OCI-LY3 (cell line): ENCODE data around the gene BAG2.

ENCODE experiments used
- H2AFZ ChIP-seq: fragments of 200-600, 300-600 bp; shearing (Covaris generic); 2 replicates; pipeline ENCODE4 v1.6.0; 2014; ENCODE audit warnings: antibody characterized with exemption, low read depth, low read length
- H3K27ac ChIP-seq: fragments of 200-600, 300-600 bp; sonication (generic); 2 replicates; pipeline ENCODE4 v1.5.1; 2014; ENCODE audit warnings: mild to moderate bottlenecking, low read length, moderate library complexity, mixed read lengths
- H3K27me3 ChIP-seq: fragments of 200-600, 300-600 bp; sonication (generic); 2 replicates; pipeline ENCODE4 v1.6.1; 2014; ENCODE audit warnings: low read depth, low read length, mixed read lengths
- H3K36me3 ChIP-seq: fragments of 200-600, 300-600 bp; sonication (generic); replicated peaks from 2 replicates; pipeline ENCODE3; 2014; ENCODE audit warnings: low read depth, low read length, mixed read lengths
- H3K4me1 ChIP-seq: fragments of 300-600, 200-600 bp; sonication (generic); 2 replicates; pipeline ENCODE4 v1.6.1; 2014; ENCODE audit warnings: low read length, mixed read lengths
- H3K4me2 ChIP-seq: fragments of 200-600, 300-600 bp; sonication (generic); 2 replicates; pipeline ENCODE4 v1.6.1; 2014; ENCODE audit warnings: low read length, mixed read lengths
- H3K4me3 ChIP-seq: fragments of 300-600, 200-600 bp; sonication (generic); 2 replicates; pipeline ENCODE4 v1.5.1; 2014; ENCODE audit warnings: antibody characterized with exemption, mild to moderate bottlenecking, low read length, moderate library complexity
- H3K79me2 ChIP-seq: fragments of 300-600, 200-600 bp; shearing (Covaris generic); 2 replicates; pipeline ENCODE4 v1.6.1; 2014; ENCODE audit warnings: mild to moderate bottlenecking, low read length, mixed read lengths
- H3K9ac ChIP-seq: fragments of 300-600, 200-600 bp; shearing (Covaris generic); 2 replicates; pipeline ENCODE4 v1.6.0; 2014; ENCODE audit warnings: mild to moderate bottlenecking, low read length, moderate library complexity
- H3K9me3 ChIP-seq: fragments of 200-600, 300-600 bp; shearing (Covaris generic); 2 replicates; pipeline ENCODE4 v1.6.1; 2014; ENCODE audit warnings: low read length, mixed read lengths; ENCODE audit not compliant: insufficient read depth
- H4K20me1 ChIP-seq: fragments of 200-600, 300-600 bp; sonication (generic); 2 replicates; pipeline ENCODE4 v1.6.1; 2016; ENCODE audit warnings: low read length, mixed read lengths; ENCODE audit not compliant: insufficient read depth
- CTCF ChIP-seq: fragments of 200-600, 300-600 bp; sonication (generic); IDR thresholded peaks from 2 replicates; pipeline ENCODE4 v1.5.1; 2014; ENCODE audit warnings: antibody characterized with exemption, low read length, low read depth
- EZH2phosphoT487 ChIP-seq: fragments of 200-600 bp; shearing (Covaris generic); IDR thresholded peaks from 2 replicates; pipeline ENCODE4 v1.6.1; 2018; ENCODE audit warnings: antibody characterized with exemption, mixed run types, low read depth

Gene BAG2

GRCh38 chr6:57207141-57207540 lies 35.0 kb downstream of the BAG2 start:
- Histone ChIP-seq H3K27ac (no peak overlapping the region), H3K79me2 (peaks cover 7% of the 10 kb centered on the region), H4K20me1 (no peaks in the 10 kb centered on the region), H3K27me3 (no peaks in the 10 kb centered on the region), H3K4me1 (no peaks in the 10 kb centered on the region), H3K36me3 (no peaks in the 10 kb centered on the region), H3K9me3 (no peaks in the 10 kb centered on the region), H3K4me3 (no peak overlapping the region), H2AFZ (no peak overlapping the region), H3K4me2 (no peak overlapping the region), H3K9ac (no peak overlapping the region)
- TF ChIP-seq CTCF (no peak), EZH2phosphoT487 (no peak)

- Histone ChIP-seq H3K79me2 (peaks cover 14% of the 10 kb centered on the region), H3K27me3 (no peaks in the 10 kb centered on the region), H2AFZ (no peak overlapping the region), H4K20me1 (no peaks in the 10 kb centered on the region), H3K4me3 (no peak overlapping the region), H3K4me2 (no peak overlapping the region), H3K9ac (no peak overlapping the region), H3K9me3 (no peaks in the 10 kb centered on the region), H3K4me1 (no peaks in the 10 kb centered on the region), H3K27ac (no peak overlapping the region), H3K36me3 (no peaks in the 10 kb centered on the region)
- TF ChIP-seq CTCF: no peak
- TF ChIP-seq EZH2phosphoT487: no peak
Measured at GRCh38 chr6:57207872-57208271, 35.7 kb downstream of the BAG2 start.

- Histone ChIP-seq H3K4me3 (no peak overlapping the region), H3K4me1 (no peaks in the 10 kb centered on the region), H3K4me2 (no peak overlapping the region), H4K20me1 (no peaks in the 10 kb centered on the region), H2AFZ (no peak overlapping the region), H3K9ac (no peak overlapping the region), H3K36me3 (no peaks in the 10 kb centered on the region), H3K79me2 (peaks cover 23% of the 10 kb centered on the region), H3K27me3 (no peaks in the 10 kb centered on the region), H3K27ac (no peak overlapping the region), H3K9me3 (no peaks in the 10 kb centered on the region)
- TF ChIP-seq CTCF: no peak
Measured at GRCh38 chr6:57209030-57209429, 36.9 kb downstream of the BAG2 start.

- Histone ChIP-seq H4K20me1 (no peaks in the 10 kb centered on the region), H3K27ac (no peak overlapping the region), H3K9ac (no peak overlapping the region), H2AFZ (no peak overlapping the region), H3K79me2 (peaks cover 34% of the 10 kb centered on the region), H3K4me3 (no peak overlapping the region), H3K4me2 (no peak overlapping the region), H3K27me3 (no peaks in the 10 kb centered on the region), H3K9me3 (peaks cover under 1% of the 10 kb centered on the region; the same call in 1 of the 2 replicates), H3K4me1 (no peaks in the 10 kb centered on the region), H3K36me3 (no peaks in the 10 kb centered on the region)
- no peak for TF ChIP-seq EZH2phosphoT487
- TF ChIP-seq CTCF: no peak
Measured at GRCh38 chr6:57210060-57210459, 37.9 kb downstream of the BAG2 start.
